ENCODE measurements around the gene F11. TPM values are rescaled to one million over a fixed set of nuclear protein-coding genes. Genes with fewer than 3 reads are reported as not detected.

The F11 gene
- total and polyA plus RNA-seq, 2 donors (not counting 3 experiments of a cell fraction or from before 2014, with no cell fraction given) = not detected

- H4K20me1 ChIP-seq (replicated peaks; ENCODE audit: control insufficient read depth, extremely low read depth, insufficient read depth, low read length) = no peaks in the 10 kb centered on the region
- no peak overlapping the region for H3K4me3 ChIP-seq (replicated peaks in 1 of 3; ENCODE audit: insufficient read depth in 1 of 3, low read depth in 1 of 3, low read length in 3 of 3)
- TF ChIP-seq MYC (IDR thresholded peaks at IDR 0.05; ENCODE audit: low read depth, low read length) (no peak), GATA2 (IDR thresholded peaks at IDR 0.05; ENCODE audit: insufficient read depth, insufficient read length, low read depth, low read length) (no peak), POLR2A (IDR thresholded peaks at IDR 0.05; ENCODE audit: low read depth, low read length) (no peak), CTCF (IDR thresholded peaks at IDR 0.05; ENCODE audit: extremely low read depth in 1 of 2, insufficient read depth in 1 of 2, low read depth in 1 of 2, low read length in 2 of 2) (no peak), POLR2AphosphoS5 (IDR thresholded peaks at IDR 0.05; ENCODE audit: insufficient read depth, low read depth, low read length) (no peak), JUN (IDR thresholded peaks at IDR 0.05; ENCODE audit: borderline replicate concordance, insufficient read depth, insufficient read length, low read depth) (no peak), FOS (IDR thresholded peaks at IDR 0.05; ENCODE audit: borderline replicate concordance, insufficient read depth, low read length) (no peak), EZH2 (IDR thresholded peaks at IDR 0.05; ENCODE audit: borderline replicate concordance, low read depth, low read length, severe bottlenecking) (no peak)
- TF ChIP-seq, protein P1, sequence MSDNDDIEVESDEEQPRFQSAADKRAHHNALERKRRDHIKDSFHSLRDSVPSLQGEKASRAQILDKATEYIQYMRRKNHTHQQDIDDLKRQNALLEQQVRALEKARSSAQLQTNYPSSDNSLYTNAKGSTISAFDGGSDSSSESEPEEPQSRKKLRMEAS (IDR thresholded peaks at IDR 0.05; ENCODE audit: insufficient read depth, insufficient read length) = no peak
- FAIRE-seq = no peak
- H3K79me2 ChIP-seq (ENCODE audit: control insufficient read depth, insufficient read depth, low read length) = no peaks in the 10 kb centered on the region
- no peaks in the 10 kb centered on the region for H3K36me3 ChIP-seq (ENCODE audit: control insufficient read depth in 2 of 2, extremely low read depth in 1 of 2, insufficient read depth in 2 of 2, low read length in 2 of 2)
- no peaks in the 10 kb centered on the region for H3K9me3 ChIP-seq (replicated peaks; ENCODE audit: control insufficient read depth, insufficient read depth, low read length)
- ChIA-PET POLR2A (no interaction called here), CTCF (no interaction called here)
- no peaks in the 10 kb centered on the region for H3K9me1 ChIP-seq (replicated peaks; ENCODE audit: control insufficient read depth, extremely low read depth, insufficient read depth, low read length)
- no TSS peak for BruUV-seq (replicated peaks)
- H2AFZ ChIP-seq (ENCODE audit: low read depth, low read length) = no peak overlapping the region
- no peak overlapping the region for H3K27ac ChIP-seq (ENCODE audit: insufficient read depth, low read depth, low read length)
- intact Hi-C loops (cut with micrococcal nuclease) (no loop called here), dilution Hi-C loops (cut with MboI; ENCODE audit: extremely low pct_ligation_motif_present, low sequenced_read_pairs) (no loop called here)
- H3K4me2 ChIP-seq (ENCODE audit: insufficient read depth, low read length) = no peak overlapping the region
- H3K9ac ChIP-seq (replicated peaks; ENCODE audit: extremely low read depth, insufficient read depth, low read length) = no peak overlapping the region
- no peaks in the 10 kb centered on the region for H3K27me3 ChIP-seq (ENCODE audit: control insufficient read depth in 2 of 2, insufficient read depth in 2 of 2, low read length in 2 of 2)
- DNase-seq (ENCODE audit: low read depth, low spot score) = no peak
- H3K4me1 ChIP-seq (ENCODE audit: control insufficient read depth, extremely low read depth, insufficient read depth, low read length) = no peaks in the 10 kb centered on the region
Observed at GRCh38 chr4:186226521-186227189, 39.3 kb upstream of the F11 start.
